Skeletal muscle cell (primary cell): ENCODE data around the gene ZNHIT6.
A peak's percentile ranks its signal among the peaks of the same experiment; 100 is the strongest.

ENCODE experiments used
- DNase-seq: peaks from one replicate; pipeline ENCODE4 v3.0.0-alpha.2; 2010; ENCODE audit warnings: low read depth
- H3K4me3 ChIP-seq: 2 replicates; pipeline ENCODE4 v1.5.1; 2011; ENCODE audit warnings: low read depth, mild to moderate bottlenecking, control low read depth, low read length, moderate library complexity

ZNHIT6 gene

GRCh38 chr1:85628791-85629531 lies 79.3 kb downstream of the ZNHIT6 start:
- peak overlapping the region; percentile 5 for H3K4me3 ChIP-seq
- peak; percentile 92 for DNase-seq

- H3K4me3 ChIP-seq = no peak overlapping the region
- DNase-seq = no peak
Observed at GRCh38 chr1:85626818-85627217, 81.4 kb downstream of the ZNHIT6 start.

- H3K4me3 ChIP-seq = no peak overlapping the region
- no peak for DNase-seq
Observed at GRCh38 chr1:85624361-85624760, 83.9 kb downstream of the ZNHIT6 start.

- DNase-seq = peak; percentile 57
- H3K4me3 ChIP-seq = no peak overlapping the region
Observed at GRCh38 chr1:85623061-85623471, 85.2 kb downstream of the ZNHIT6 start.

- no peak for DNase-seq
- H3K4me3 ChIP-seq = no peak overlapping the region
Observed at GRCh38 chr1:85621430-85621829, 86.8 kb downstream of the ZNHIT6 start.

GRCh38 chr1:85617633-85618100 lies 90.6 kb downstream of the ZNHIT6 start:
- DNase-seq = peak; percentile 51
- no peak overlapping the region for H3K4me3 ChIP-seq

- no peak for DNase-seq
- no peak overlapping the region for H3K4me3 ChIP-seq
Observed at GRCh38 chr1:85616736-85617135, 91.5 kb downstream of the ZNHIT6 start.

GRCh38 chr1:85616364-85616705 lies 91.9 kb downstream of the ZNHIT6 start:
- no peak for DNase-seq
- no peak overlapping the region for H3K4me3 ChIP-seq

GRCh38 chr1:85615586-85616363 lies 92.5 kb downstream of the ZNHIT6 start:
- no peak overlapping the region for H3K4me3 ChIP-seq

GRCh38 chr1:85612704-85613361 lies 95.4 kb downstream of the ZNHIT6 start:
- DNase-seq = peak; percentile 73

More at GRCh38 chr1:85615586-85616363, 92.5 kb downstream of the ZNHIT6 start:
- no peak for DNase-seq

GRCh38 chr1:85611856-85612255 lies 96.4 kb downstream of the ZNHIT6 start:
- no peak overlapping the region for H3K4me3 ChIP-seq
- peak; percentile 99 for DNase-seq

More at GRCh38 chr1:85612704-85613361, 95.4 kb downstream of the ZNHIT6 start:
- no peak overlapping the region for H3K4me3 ChIP-seq

GRCh38 chr1:85611425-85611824 lies 96.8 kb downstream of the ZNHIT6 start:
- no peak overlapping the region for H3K4me3 ChIP-seq
- DNase-seq = peak; percentile 84

- H3K4me3 ChIP-seq = no peak overlapping the region
- no peak for DNase-seq
Observed at GRCh38 chr1:85609976-85610375, 98.3 kb downstream of the ZNHIT6 start.

- no peak overlapping the region for H3K4me3 ChIP-seq
- DNase-seq = no peak
Observed at GRCh38 chr1:85608851-85609250, 99.4 kb downstream of the ZNHIT6 start.

GRCh38 chr1:85607921-85608265 lies 100.3 kb downstream of the ZNHIT6 start:
- no peak overlapping the region for H3K4me3 ChIP-seq

GRCh38 chr1:85607126-85607920 lies 100.9 kb downstream of the ZNHIT6 start:
- no peak overlapping the region for H3K4me3 ChIP-seq
- peak; percentile 100 for DNase-seq

More at GRCh38 chr1:85607921-85608265, 100.3 kb downstream of the ZNHIT6 start:
- no peak for DNase-seq

- no peak for DNase-seq
- H3K4me3 ChIP-seq = no peak overlapping the region
Observed at GRCh38 chr1:85606414-85606800, 101.8 kb downstream of the ZNHIT6 start.

- no peak for DNase-seq
Observed at GRCh38 chr1:85605484-85606413, 102.5 kb downstream of the ZNHIT6 start.

More at GRCh38 chr1:85605484-85606413, 102.5 kb downstream of the ZNHIT6 start:
- no peak overlapping the region for H3K4me3 ChIP-seq
